WTC11 (cell line): ENCODE results near the gene PIEZO1.

Experiments
- CTCF ChIP-seq: fragments of 200-600 bp; IDR thresholded peaks from 2 replicates; pipeline ENCODE4 v1.8.0; 2022; ENCODE audit warnings: antibody characterized with exemption
- ESRRA ChIP-seq: sonication (generic); formaldehyde crosslinking; IDR thresholded peaks from 2 replicates; pipeline ENCODE4 v1.8.1; 2022; ENCODE audit warnings: mild to moderate bottlenecking, missing genetic modification reagents, borderline replicate concordance
- FOXP1 ChIP-seq: sonication (generic); formaldehyde crosslinking; IDR thresholded peaks from 2 replicates; pipeline ENCODE4 v1.8.0; 2022; ENCODE audit warnings: missing genetic modification reagents, mild to moderate bottlenecking, moderate library complexity, borderline replicate concordance
- FOXP4 ChIP-seq: sonication (generic); formaldehyde crosslinking; IDR thresholded peaks from 2 replicates; pipeline ENCODE4 v1.8.0; 2022; ENCODE audit warnings: mild to moderate bottlenecking, missing genetic modification reagents
- NFE2L1 ChIP-seq: sonication (generic); formaldehyde crosslinking; IDR thresholded peaks from 2 replicates; pipeline ENCODE4 v1.8.1; 2023; ENCODE audit warnings: missing genetic modification reagents
- NFYB ChIP-seq: sonication (generic); formaldehyde crosslinking; conservative IDR thresholded peaks from 2 replicates; pipeline ENCODE4 v1.8.0; 2022; ENCODE audit warnings: low read depth, missing genetic modification reagents
- TEAD4 ChIP-seq: sonication (generic); formaldehyde crosslinking; IDR thresholded peaks from 2 replicates; pipeline ENCODE4 v1.8.0; 2022; ENCODE audit warnings: mild to moderate bottlenecking, missing genetic modification reagents
- ZNF232 ChIP-seq: sonication (generic); formaldehyde crosslinking; IDR thresholded peaks from 2 replicates; pipeline ENCODE4 v1.8.0; 2022; ENCODE audit warnings: mild to moderate bottlenecking, missing genetic modification reagents
- TF ChIP-seq, protein P1 (sequence below): sonication (generic); formaldehyde crosslinking; IDR thresholded peaks from 2 replicates; pipeline ENCODE4 v1.8.1; 2023; ENCODE audit warnings: mild to moderate bottlenecking, missing genetic modification reagents, moderate library complexity

GRCh38 chr16:88752386-88753002, 32.5 kb downstream of the PIEZO1 start:
- TF ChIP-seq, protein P1, sequence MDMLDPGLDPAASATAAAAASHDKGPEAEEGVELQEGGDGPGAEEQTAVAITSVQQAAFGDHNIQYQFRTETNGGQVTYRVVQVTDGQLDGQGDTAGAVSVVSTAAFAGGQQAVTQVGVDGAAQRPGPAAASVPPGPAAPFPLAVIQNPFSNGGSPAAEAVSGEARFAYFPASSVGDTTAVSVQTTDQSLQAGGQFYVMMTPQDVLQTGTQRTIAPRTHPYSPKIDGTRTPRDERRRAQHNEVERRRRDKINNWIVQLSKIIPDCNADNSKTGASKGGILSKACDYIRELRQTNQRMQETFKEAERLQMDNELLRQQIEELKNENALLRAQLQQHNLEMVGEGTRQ (CRISPR knock-in tag), result no peak
- TF ChIP-seq CTCF, result no peak
- TF ChIP-seq FOXP4 (CRISPR knock-in tag), result no peak
- TF ChIP-seq ESRRA (CRISPR knock-in tag), result no peak
- no peak for TF ChIP-seq TEAD4 (CRISPR knock-in tag)
- no peak for TF ChIP-seq NFYB (CRISPR knock-in tag)
- TF ChIP-seq FOXP1 (CRISPR knock-in tag), result no peak
- no peak for TF ChIP-seq ZNF232 (CRISPR knock-in tag)
- no peak for TF ChIP-seq NFE2L1 (CRISPR knock-in tag)
